GM19328 (cell line): ENCODE data around the gene FARS2.

Experiments
- ATAC-seq: cut with Tn5 transposase; IDR thresholded peaks from one replicate; pipeline ENCODE4 v1.9.1; 2021; ENCODE audit warnings: mild to moderate bottlenecking, moderate library complexity; ENCODE audit not compliant: unreplicated experiment

Gene FARS2

DNA sequence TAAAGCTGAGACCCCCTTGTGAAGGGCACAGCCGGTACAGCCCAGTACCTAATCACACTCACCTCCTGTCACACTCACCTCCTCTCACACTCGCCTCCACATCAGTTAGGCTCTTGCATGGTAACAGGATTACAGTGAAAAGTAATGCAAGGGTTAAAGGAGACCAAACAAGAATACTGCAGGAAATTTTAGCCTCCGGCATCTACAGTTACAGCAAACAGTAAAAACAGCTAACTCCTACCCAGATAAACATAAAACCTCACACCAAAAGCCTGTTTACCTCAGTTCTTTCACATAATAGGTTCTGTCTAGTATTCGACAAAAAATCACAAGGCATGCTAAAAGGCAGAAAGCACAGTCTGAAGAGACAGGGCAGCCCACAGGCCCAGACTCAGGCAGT lies 55.6 kb downstream of the FARS2 start:
- no peak for ATAC-seq

GRCh38 chr6:5318617-5319272 lies 57.4 kb downstream of the FARS2 start:
- ATAC-seq = no peak

GRCh38 chr6:5323979-5324378 lies 62.7 kb downstream of the FARS2 start:
- ATAC-seq = no peak

GRCh38 chr6:5325173-5325572 lies 63.9 kb downstream of the FARS2 start:
- ATAC-seq = no peak

DNA sequence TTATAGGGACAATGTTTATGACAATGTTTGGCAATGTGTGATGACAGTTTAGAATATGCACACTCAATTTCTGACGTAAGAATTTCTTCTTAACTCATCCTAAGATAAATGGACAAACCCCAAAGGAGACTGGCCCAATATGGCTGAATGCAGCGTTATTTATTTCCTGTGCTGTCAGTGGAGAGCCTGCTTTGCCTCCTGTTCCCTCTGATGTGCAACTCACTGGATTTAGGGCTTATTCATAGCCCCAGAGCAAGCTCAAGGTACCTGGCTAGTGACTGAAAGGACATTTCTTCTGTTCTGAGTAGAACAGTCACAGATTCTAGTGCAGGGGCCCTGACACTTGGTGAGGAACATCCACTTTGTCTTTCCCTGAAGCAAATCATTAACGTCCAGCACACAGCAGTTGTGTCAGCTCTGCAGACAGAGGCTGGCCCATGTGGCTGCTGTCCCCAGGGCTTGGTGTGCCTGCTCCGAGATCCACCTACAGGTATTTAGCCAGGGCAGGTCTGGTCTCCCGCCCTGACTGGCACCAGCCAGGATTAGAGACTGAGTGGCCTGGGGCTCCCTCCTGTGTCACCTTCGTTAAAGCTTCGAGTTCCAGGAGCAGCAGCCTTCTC lies 64.8 kb downstream of the FARS2 start:
- no peak for ATAC-seq

GRCh38 chr6:5328800-5329199 lies 67.5 kb downstream of the FARS2 start:
- no peak for ATAC-seq

DNA sequence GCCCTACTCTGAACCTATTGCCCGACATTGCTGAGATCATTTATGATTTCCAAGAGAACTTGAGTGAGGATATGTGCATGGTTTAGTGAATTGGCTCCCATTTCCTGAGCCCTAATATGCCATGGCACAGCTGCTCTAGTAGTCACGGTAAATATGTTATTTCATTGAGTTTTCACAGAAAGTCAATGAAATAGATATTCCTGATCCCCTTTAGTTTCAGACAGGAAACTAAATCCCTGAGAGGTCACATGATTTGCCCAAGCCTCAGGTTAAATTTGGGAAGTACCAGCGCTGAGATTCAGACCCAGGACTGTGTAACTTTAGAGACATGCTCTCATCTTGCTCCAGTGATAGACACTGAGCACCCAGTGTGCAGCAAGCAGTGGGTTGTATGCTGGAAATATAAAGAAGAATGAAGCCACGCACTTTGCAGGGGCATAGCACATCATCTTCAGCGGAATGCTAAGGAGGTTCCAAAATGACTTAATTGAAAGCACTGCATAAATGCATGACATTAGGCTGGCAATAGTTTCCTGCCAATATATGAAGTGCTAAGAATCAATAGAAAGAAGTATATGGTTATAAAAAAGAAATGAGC lies 70.6 kb downstream of the FARS2 start:
- ATAC-seq = no peak

- no peak for ATAC-seq
Observed at GRCh38 chr6:5333658-5334057, 72.3 kb downstream of the FARS2 start.

DNA sequence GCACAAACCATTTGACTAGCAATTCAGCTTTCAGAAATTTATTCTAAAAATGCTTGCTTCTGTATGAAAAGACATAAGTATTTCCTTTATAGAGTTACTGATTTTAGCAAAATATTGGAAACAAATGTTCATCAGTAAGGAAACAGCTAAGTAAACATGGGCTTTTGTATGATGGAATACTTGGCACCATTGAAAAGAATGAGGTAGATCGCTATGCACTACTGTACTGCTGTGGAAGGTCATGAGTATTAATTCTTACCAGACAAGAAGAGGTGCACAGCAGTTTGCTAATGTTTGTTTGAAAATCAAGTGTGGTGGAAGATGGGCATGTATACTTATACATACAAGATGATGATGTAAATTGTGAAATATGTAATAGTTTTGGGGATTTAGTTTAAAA lies 73.0 kb downstream of the FARS2 start:
- ATAC-seq = no peak

DNA sequence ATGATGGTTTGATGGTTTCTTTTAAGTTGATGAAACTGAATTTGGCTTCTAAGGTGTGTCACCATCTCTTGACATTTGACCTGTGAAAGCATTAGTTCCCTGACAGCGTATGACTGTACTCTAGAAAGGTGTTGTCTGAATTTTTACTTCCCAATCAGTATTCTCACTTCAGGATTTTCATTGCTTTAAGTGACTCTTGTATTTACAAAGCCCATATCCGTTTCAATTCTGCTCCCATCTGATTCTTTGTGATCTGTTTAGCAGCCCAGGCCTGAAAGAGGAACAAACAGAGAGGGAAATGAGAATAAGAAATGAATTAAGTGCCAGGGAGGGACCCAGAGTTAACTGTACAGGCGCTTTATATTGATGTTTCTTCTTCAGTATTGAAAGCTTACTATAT lies 73.7 kb downstream of the FARS2 start:
- ATAC-seq = no peak

DNA sequence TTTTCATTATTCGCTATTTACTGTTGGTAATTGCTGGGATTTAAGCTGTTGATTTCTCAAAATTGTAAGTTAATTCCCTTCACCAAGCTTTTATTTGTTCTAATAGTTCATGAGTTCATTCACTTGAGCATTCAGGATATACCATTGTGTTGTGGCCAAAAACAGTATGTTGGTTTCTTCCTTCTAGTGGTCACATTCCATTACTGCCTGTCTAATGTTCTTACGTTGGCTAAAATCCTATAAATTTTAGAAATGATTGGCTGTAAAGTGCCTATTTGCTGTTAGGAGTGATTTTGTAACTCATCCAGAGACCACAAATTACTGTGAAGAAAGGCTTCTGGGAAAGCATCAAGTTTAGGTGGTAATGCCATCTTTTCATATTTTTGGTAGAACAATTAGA lies 76.3 kb downstream of the FARS2 start:
- ATAC-seq = no peak

DNA sequence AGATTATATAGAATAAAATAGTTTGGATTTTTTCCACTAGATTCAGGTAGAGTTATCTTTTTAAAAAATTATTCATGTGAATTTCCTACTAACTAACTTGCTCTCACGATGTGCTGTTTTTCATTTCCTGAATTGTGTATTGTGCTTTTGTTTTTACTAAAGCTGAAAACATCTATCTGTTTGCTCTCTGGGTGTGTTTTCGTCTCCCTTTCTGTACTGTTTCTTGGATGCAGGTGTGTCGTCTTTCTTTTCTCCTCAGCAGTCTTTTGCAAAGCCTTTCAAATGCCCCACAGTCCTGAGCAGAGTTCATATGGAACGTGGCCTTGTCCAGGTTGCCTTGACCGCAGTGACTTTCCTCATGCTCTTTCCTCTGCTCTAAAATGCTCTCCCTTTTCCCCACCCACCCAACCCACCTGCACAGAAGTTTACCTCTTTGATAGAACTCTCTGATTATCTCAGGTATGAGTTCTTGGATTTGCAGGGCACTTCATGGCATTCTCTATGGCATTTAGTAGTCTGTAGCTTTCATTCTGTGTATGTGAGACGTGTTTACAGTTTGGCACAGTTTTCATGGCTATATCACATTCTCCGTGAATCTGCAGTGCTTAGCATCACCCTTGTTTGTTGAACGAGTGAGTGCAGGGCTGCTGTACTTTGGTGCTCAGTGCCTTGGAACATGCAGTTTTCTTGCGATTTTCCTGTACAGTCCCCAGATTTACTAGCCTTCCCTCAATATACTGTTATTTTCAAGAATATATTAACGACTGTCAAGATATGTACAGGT lies 77.1 kb downstream of the FARS2 start:
- no peak for ATAC-seq

DNA sequence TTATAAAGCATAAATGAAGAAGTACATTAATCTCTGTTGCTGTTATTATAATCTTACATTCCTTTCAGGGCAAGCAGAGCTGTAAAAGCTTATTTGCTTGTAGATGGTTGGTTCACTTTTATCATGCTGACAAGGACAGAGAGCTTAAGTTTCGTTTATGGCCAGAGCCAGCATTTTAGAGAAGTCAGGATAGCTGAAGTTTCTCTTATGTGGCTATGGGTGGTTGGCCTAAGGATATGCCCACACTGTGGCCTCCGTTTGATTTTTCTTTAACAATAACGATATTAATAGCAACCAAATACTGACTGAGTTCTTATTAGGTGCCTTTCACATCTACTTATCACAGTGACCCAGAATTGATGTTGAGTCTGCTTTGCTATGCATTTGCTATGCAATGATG lies 78.5 kb downstream of the FARS2 start:
- no peak for ATAC-seq

- no peak for ATAC-seq
Observed at GRCh38 chr6:5341845-5342244, 80.5 kb downstream of the FARS2 start.

DNA sequence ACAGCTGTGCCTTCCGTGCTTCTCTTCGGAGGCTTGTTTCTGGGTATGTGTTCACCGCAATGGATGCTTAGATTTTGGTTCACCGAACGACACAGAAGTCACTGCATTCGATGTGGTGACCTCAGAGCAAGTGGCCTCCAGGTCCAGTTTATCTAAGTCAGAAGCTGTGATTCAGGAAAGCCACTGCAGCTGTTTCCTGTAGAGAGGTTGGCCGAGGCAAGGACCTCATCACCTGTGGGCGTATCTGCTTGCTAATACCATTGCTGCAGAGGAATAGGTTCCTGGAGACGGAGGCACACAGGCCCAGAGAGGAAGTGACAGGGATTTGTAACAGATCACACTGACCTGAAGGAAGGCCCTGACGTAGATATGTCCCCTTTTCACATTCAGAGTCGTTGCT lies 82.7 kb downstream of the FARS2 start:
- ATAC-seq = no peak

DNA sequence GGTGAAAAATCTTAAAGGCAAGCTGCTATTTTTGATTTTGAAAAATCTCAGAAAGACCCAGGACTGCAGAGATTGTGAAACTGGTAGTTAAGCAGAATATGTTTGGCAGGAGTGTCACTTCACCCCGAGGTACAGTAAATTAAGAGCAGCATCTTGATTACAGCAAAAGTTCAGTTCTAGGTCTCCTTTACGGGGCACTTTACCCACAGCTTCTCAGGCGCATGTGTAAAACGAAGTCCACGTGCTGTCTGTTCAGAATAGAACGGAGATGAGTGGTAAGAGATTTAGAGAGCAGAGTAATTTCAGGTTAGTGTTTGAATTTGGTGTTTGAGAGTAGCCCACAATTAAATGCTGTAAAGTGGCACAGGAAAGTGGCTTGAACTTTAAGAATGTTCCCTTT lies 84.0 kb downstream of the FARS2 start:
- no peak for ATAC-seq

DNA sequence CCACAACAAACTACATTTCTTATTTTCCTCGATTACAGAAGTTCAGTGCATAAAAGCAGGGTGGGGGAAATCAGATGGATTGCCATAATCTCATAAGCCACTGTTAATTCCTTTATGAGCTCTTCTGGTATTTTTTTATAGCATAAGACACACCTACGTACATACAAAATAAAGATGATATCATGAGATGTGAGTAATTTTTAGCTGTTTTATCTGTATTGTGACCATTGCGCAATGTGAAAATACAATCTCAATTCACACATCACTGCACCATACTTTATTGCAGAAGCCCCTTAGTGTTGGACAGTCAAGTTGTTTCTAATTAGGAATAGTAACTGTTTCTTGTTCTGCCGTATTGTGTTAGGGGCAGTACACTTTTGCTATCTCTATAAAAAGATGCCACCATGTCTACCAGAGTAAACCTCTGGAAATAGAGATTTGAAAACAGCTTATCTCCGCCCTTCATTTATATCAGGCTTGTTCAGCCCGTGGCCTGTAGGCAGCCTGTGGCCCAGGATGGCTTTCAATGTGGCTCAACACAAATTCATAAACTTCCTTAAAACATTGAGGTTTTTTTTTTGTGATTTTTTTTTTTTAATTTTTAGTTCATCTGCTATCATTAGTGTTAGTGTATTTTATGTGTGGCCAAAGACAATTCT lies 90.4 kb downstream of the FARS2 start:
- no peak for ATAC-seq

- no peak for ATAC-seq
Observed at GRCh38 chr6:5353971-5354370, 92.7 kb downstream of the FARS2 start.

DNA sequence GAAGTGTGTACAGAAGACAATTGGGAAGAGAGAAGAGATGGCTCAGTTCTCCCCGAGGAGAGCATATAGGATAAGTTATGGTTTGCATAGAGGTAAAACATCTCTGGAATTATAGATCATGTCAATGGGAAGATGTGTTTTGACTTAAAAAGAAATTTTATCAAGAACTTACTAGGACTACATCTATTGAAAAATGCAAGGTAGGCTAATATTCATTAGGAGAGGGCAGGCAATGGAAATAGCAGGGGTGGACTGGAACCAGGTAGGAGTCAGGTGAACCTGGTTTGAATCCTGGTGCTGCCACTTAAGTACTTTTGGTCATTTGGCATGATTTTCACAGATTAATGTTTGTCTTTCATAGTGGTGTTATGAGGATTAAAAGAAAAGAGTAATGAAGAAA lies 96.2 kb downstream of the FARS2 start:
- no peak for ATAC-seq

DNA sequence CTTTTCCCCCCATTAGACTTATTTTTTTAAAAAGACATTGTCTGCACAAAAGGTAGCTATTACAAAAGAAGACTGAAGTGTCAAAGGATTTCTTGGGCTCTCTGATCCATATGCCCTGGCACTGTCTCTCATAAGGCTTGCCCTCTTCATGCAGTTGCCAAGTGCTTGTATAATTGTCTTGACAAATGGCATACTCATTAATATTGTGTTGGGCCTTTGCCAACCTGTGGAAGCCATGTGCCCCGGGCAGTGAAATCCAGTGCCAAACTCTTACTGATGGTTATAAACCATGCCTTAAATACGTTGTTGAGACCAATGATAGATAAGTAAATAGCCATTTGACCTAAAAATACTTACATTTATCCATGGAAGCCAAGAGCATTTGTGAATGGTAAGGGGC lies 98.1 kb downstream of the FARS2 start:
- no peak for ATAC-seq

DNA sequence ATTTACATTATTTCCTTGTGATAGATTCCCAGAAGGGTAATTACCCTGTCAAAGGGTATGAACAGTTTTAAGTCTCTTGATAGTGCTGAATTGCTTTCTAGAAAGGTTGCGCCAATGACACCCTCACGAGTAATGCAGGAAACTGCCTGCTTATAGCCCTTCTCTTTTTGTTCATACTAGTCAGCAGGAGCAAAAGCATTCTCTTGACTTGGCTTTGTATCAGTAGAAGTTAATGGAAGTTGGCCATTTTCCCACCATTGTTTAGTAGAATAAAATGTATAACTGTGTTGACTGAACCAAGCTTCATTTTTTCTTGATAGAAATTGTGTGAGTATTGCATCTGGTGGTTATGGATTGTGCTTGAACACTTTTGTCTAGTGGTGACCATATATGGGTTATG lies 100.1 kb downstream of the FARS2 start:
- no peak for ATAC-seq
